ACHN (cell line): ENCODE data around the gene DPP6.

Experiments
- DNase-seq: peaks from one replicate; pipeline ENCODE4 v3.0.0-alpha.2; 2015
- in situ Hi-C: cut with HindIII; loops from 2 replicates; pipeline ENCODE4 v1.10.0; 2017; ENCODE audit warnings: low sequenced_read_pairs, low pct_ligation_motif_present, low pct_unique_long_range_greater_than_20kb

DPP6 gene

GRCh38 chr7:154744256-154744860, 692.2 kb downstream of the DPP6 start:
- in situ Hi-C loops, result no loop called here
- DNase-seq, result peak; percentile 46

- in situ Hi-C loops, result no loop called here
- DNase-seq, result no peak
Observed at GRCh38 chr7:154744861-154745258, 692.7 kb downstream of the DPP6 start.

GRCh38 chr7:154746571-154747360, 694.6 kb downstream of the DPP6 start:
- in situ Hi-C loops, result no loop called here
- DNase-seq, result no peak

GRCh38 chr7:154748089-154748786, 696.0 kb downstream of the DPP6 start:
- no peak for DNase-seq
- in situ Hi-C loops, result no loop called here

DNA sequence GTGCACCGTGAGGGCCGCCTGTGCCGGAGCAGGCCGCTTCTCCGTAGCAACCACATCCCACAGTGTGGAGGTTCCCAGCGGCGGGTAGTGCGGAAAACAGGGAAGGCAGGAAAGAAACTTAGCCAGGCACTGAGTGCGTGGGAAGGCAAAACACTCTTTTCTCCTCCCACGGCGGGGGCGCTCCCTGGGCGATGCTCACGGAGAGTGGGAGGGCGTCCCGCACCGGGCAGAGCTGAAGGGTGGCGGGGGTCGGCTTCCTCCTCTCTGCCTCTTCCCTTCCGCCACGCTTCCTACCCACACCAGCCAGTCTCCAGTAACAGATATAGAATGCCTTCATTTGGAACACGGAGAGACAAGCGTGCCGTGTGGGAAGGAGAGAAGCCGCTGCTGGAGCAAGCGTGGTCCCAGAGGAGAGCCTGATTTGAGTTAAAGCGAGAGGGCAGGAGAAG, 698.2 kb downstream of the DPP6 start:
- in situ Hi-C loops, result no loop called here
- DNase-seq, result no peak

- DNase-seq, result no peak
- in situ Hi-C loops, result no loop called here
Observed at GRCh38 chr7:154753226-154753625, 701.0 kb downstream of the DPP6 start.

GRCh38 chr7:154757756-154758155, 705.6 kb downstream of the DPP6 start:
- DNase-seq, result no peak
- in situ Hi-C loops, result no loop called here

GRCh38 chr7:154759989-154760388, 707.8 kb downstream of the DPP6 start:
- no peak for DNase-seq
- in situ Hi-C loops, result no loop called here

DNA sequence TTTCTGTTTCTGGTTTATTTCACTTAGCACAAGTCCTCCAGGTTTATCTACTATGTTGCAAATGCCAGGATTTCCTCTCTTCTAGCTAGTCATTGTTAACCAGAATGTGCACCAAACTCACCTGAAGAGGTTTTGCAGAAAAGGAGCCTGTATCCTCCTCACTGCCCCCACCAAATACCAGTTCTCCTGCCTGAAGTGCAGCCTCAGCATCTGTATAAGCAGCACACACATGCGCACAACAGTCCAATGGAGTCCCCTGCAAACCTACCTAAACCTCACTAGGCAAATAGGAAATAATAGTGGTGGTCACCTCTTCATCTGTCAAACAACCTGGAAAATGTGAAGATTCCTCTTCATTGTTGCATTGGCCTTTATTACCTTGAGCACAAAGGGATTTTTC, 712.9 kb downstream of the DPP6 start:
- in situ Hi-C loops, result no loop called here

DNA sequence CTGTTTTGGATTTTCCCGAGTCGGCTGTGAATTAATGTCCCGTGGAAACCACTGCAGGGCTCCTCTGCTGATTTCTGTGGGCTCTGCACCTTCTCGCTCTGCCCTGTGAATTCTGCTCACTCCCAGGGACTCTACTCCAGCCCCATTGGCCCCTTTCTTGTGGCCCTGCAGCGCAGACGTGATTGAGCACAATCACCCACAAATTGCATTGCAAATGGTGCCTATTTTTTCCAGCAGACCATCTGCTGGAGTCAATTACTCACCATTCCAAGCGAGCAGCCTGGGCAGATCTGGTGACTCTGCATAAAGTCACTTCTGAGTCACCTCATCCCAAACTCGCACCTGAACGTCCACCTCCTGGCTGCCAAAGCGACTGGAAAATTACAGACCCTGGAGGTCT, 714.9 kb downstream of the DPP6 start:
- in situ Hi-C loops, result no loop called here
- DNase-seq, result peak; percentile 28

More for the DNA sequence above, 712.9 kb downstream of the DPP6 start:
- no peak for DNase-seq

DNA sequence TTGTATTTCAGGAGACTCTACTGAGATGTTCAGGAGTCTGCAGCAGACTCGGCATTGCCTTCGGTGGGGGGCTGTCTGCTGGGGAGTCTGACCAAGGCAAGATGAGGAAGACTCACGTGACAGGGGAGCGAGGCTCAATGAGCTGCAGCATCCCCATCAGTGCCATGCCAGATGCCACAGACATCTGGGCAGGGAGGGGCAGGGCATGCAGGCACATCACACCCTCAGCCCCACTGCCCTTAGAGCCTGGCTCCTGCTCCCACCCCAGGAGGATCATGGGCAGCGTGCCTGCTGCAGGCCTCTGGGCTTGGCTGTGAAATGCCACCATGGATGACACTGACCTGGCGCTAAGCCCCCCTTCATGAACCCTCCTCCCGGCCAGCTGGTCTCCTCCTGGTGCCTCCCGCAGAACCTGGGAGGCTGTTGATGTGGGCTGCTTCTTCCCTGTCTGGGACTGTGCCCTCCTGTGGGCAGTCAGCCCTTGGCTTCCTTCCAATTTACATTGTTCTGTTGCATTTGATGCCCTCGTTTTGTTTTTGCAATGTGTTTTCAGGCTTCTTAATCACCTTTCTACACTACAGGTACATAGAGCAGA, 715.7 kb downstream of the DPP6 start:
- no peak for DNase-seq
- in situ Hi-C loops, result no loop called here

GRCh38 chr7:154769001-154769400, 716.8 kb downstream of the DPP6 start:
- in situ Hi-C loops, result no loop called here
- DNase-seq, result no peak

DNA sequence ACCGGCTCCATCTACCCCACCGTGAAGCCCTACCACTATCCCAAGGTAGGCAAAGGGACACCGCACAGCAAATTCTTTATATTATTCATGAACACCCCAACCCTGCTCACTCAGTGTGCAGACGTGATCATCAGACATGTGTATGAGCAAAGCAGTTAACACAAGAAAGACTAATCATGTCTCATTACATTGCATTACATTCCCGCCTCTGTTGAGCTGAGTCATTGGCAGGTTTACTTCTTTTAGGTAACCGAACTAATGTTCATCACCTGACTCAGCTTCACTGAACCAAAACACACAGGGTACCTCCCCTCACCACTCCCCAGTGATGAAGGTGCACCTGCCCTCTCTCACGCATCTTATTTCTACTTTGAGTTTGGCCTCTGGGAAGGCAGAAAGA, 717.3 kb downstream of the DPP6 start:
- no peak for DNase-seq

GRCh38 chr7:154770361-154770760, 718.2 kb downstream of the DPP6 start:
- in situ Hi-C loops, result no loop called here
- no peak for DNase-seq

More for the DNA sequence above, 717.3 kb downstream of the DPP6 start:
- in situ Hi-C loops, result no loop called here

- DNase-seq, result no peak
- in situ Hi-C loops, result no loop called here
Observed at GRCh38 chr7:154770962-154771361, 718.8 kb downstream of the DPP6 start.

GRCh38 chr7:154774303-154774969, 722.2 kb downstream of the DPP6 start:
- DNase-seq, result no peak

DNA sequence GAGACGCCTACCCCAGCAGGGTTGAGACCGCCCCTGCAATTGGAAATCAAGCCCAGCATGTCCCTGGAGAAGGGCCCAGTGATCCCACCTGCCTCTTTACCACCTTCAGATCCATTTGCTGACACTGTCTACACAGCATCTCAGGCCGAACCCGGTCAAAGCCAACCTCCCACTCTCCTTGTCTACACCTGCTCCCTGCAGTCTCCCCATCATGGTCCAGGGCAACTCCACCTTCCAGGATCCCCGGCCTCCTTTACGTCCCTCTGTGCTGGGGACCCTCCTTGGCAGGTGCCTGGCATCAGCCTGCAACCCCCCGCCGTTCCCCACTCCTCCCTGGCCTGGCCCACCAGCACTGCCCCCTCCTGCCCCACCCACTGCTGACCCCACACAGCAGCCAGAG, 723.5 kb downstream of the DPP6 start:
- in situ Hi-C loops, result no loop called here
- no peak for DNase-seq

More at GRCh38 chr7:154774303-154774969, 722.2 kb downstream of the DPP6 start:
- in situ Hi-C loops, result no loop called here

DNA sequence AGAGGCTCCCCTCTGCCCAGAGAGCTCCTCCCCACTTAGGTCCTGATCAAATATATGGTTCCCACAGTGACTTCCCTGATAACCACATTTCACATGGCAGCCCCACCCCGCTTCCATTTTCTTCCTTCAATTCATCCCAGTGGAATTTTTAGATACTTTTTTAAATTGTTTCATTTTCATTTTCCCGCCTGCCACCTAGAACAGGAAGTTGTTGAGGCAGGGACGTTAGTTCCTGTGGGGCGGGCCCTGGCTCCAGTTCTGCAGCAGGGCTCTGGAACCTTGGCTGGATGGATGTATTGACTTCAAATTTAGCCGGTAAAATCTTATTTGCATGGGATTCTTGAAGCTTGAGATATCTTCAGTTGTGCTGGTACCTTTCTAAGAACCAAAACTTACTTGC, 724.2 kb downstream of the DPP6 start:
- in situ Hi-C loops, result no loop called here

GRCh38 chr7:154777023-154777422, 724.8 kb downstream of the DPP6 start:
- in situ Hi-C loops, result no loop called here
- DNase-seq, result peak; percentile 30

More for the DNA sequence above, 724.2 kb downstream of the DPP6 start:
- DNase-seq, result no peak
